Measurements from ENCODE around the gene ALAD. TPM values are rescaled to one million over a fixed set of nuclear protein-coding genes. Genes with fewer than 3 reads are reported as not detected.

ALAD gene
- total RNA-seq, 6 experiments from 2014 or later = 27.8 to 31.0 (median 30.3) TPM

DNA sequence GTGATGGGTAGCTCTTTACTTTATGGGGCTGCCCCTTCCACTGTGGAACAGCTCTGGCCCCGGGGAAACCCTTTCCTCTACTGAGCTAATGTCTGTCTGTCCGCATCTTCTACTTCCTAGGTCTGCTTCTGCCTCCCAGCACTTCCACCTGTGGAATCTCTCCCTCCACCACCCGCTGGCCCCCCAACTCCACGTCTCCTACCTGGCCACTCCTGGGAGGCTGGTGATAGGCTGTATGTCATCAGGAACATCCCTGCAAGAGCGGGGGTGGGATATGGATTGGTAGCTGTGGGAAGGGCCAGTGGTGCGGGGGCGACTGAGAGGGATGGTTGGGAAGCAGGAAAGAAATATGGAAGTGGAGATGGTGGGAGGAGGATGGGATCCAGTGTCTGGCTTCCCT, 9.2 kb downstream of the ALAD start:
- no peak for TF ChIP-seq CTCF (IDR thresholded peaks at IDR 0.05)
- peaks cover 7% of the 10 kb centered on the region for H3K4me1 Mint-ChIP-seq (ENCODE audit: low read depth)
- H3K4me3 Mint-ChIP-seq = no peak overlapping the region
- H3K27ac Mint-ChIP-seq = no peak overlapping the region
- DNase-seq = no peak
- H3K36me3 Mint-ChIP-seq (ENCODE audit: low read depth) = peaks cover 9% of the 10 kb centered on the region
- no peaks in the 10 kb centered on the region for H3K9me3 Mint-ChIP-seq
- peaks cover 1% of the 10 kb centered on the region for H3K27me3 Mint-ChIP-seq (ENCODE audit: insufficient read depth)

DNA sequence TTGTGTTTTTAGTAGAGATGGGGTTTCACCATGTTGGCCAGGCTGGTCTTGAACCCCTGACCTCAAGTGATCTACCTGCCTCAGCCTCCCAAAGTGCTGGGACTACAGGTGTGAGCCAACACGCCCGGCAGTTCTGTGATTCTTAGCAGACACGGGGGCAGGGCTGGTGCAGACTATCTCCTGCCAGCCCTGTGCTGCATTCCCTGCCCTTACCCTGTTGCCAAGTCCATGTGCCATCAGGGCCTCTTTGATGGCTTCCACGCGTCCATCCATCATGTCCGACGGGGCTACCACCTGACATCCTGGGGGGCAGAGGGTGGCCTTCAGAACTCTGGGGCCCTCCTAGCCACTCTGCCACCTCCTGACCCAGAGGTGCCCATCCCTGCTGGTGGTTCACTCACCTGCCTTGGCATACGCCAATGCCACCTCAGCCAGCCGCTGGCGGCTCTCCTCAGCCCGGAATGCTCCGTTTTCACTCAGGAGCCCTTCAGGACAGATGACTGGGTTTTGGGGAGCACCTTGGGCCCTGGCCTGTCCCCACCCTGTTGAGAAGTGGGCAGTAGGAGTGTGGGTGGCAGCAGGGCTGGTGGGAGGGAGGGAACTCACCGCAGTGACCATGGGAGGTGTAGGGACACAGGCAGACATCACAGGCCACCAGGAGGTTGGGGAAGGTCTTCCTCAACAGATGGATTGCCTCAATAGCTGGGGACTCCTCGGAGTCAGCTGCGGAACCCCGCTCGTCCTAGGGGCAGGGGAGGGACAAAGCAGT, 10.7 kb downstream of the ALAD start:
- no peak for TF ChIP-seq CTCF (IDR thresholded peaks at IDR 0.05)
- Mint-ChIP-seq H3K36me3 (ENCODE audit: low read depth) (peaks cover 19% of the 10 kb centered on the region), H3K4me3 (no peak overlapping the region), H3K27ac (no peak overlapping the region), H3K4me1 (ENCODE audit: low read depth) (no peaks in the 10 kb centered on the region), H3K27me3 (ENCODE audit: insufficient read depth) (peaks cover 1% of the 10 kb centered on the region), H3K9me3 (no peaks in the 10 kb centered on the region)
- DNase-seq = no peak

DNA sequence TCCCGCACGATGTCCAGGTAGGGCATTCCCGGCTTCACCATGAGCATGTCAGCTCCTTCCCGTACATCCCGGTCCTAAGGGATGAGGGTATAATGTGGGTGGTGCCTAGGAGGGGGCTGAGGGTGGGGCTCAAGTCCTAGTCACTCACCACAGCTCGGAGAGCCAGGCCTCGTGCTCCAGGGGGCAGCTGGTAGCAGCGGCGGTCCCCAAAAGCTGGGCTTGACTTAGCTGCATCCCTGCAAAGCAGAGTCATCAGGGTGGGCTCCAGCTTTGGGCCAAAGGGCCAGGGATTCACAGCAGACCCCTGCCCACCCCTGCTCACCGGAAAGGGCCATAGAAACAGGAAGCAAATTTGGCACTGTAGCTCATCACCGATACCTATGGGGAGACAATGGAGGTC, 11.6 kb downstream of the ALAD start:
- Mint-ChIP-seq H3K27ac (no peak overlapping the region), H3K27me3 (ENCODE audit: insufficient read depth) (peaks cover 1% of the 10 kb centered on the region), H3K4me1 (ENCODE audit: low read depth) (no peaks in the 10 kb centered on the region), H3K9me3 (no peaks in the 10 kb centered on the region), H3K36me3 (ENCODE audit: low read depth) (peaks cover 19% of the 10 kb centered on the region), H3K4me3 (no peak overlapping the region)
- no peak for TF ChIP-seq CTCF (IDR thresholded peaks at IDR 0.05)
- no peak for DNase-seq

- Mint-ChIP-seq H3K27ac (no peak overlapping the region), H3K27me3 (ENCODE audit: insufficient read depth) (peaks cover 1% of the 10 kb centered on the region), H3K36me3 (ENCODE audit: low read depth) (peaks cover 19% of the 10 kb centered on the region), H3K4me3 (no peak overlapping the region), H3K4me1 (ENCODE audit: low read depth) (no peaks in the 10 kb centered on the region), H3K9me3 (no peaks in the 10 kb centered on the region)
- no peak for DNase-seq
- no peak for TF ChIP-seq CTCF (IDR thresholded peaks at IDR 0.05)
Measured at GRCh38 chr9:113388833-113389232, 12.3 kb downstream of the ALAD start.

GRCh38 chr9:113387560-113388230, 13.4 kb downstream of the ALAD start:
- Mint-ChIP-seq H3K27ac (no peak overlapping the region), H3K36me3 (ENCODE audit: low read depth) (peaks cover 19% of the 10 kb centered on the region), H3K9me3 (no peaks in the 10 kb centered on the region), H3K4me1 (ENCODE audit: low read depth) (no peaks in the 10 kb centered on the region), H3K27me3 (ENCODE audit: insufficient read depth) (no peaks in the 10 kb centered on the region; the same call in 1 of the 2 replicates), H3K4me3 (no peak overlapping the region)
- no peak for TF ChIP-seq CTCF (IDR thresholded peaks at IDR 0.05)
- no peak for DNase-seq
